TTC549 (cell line): Measurements from ENCODE around the gene CPM.
"Not testable (repeated sequence)": the region's sequence is repeated elsewhere in the genome, so short reads cannot be mapped to it uniquely, and the experiment has no call there.

Experiments
- FAIRE-seq: peaks from 2 replicates; lab custom pipeline; 2012; peaks lifted over from hg19 to GRCh38; lab: Jason Lieb, UNC

Gene CPM

DNA sequence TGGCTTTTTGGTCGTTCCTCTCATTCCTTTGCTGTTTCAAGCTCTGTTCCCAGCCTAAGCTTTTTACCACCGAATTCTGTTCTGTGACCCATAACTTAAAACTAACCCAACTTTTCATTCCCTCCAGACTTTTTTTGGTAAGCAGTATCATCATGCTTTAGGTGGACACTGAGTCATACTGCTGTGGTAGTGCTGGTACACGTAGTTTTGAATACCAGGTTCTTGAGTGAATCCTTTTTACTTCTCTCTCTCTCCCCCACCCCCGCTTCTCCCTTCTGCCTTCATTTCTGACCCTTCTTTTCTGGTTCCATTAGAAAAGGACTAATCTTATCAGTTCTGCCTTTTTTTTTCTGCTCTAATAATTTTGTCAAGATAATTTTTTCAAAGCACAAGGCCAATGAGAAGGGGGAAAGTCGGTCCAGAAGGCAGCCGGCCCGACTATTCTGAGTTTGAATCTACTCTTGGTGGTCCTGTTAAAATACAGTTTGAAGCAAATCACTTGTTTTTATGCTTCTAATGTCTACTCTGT is 127.3 kb downstream of the CPM start:
- FAIRE-seq = no peak

GRCh38 chr12:68804657-68805591 is 128.0 kb downstream of the CPM start:
- no peak for FAIRE-seq

GRCh38 chr12:68803948-68804656 is 128.9 kb downstream of the CPM start:
- FAIRE-seq = no peak

- FAIRE-seq = not testable (repeated sequence)
Measured at GRCh38 chr12:68802911-68803651, 129.9 kb downstream of the CPM start.

GRCh38 chr12:68802372-68802745 is 130.6 kb downstream of the CPM start:
- FAIRE-seq = not testable (repeated sequence)
